RWPE2 (cell line): Measurements from ENCODE around the gene SDCBP2.

Experiments
- ATAC-seq: fragments of 200-7000 bp; cut with Tn5 transposase; 3 replicates; pipeline ENCODE4 v1.9.1; 2021; ENCODE audit warnings: low read depth
- DNase-seq: peaks from one replicate; pipeline ENCODE4 v3.0.0-alpha.2; 2020; ENCODE audit warnings: low spot score
- H3K27ac ChIP-seq: fragments of 450-650 bp; 2 replicates; pipeline ENCODE4 v1.5.1; 2017; ENCODE audit warnings: mild to moderate bottlenecking; ENCODE audit not compliant: poor library complexity, severe bottlenecking
- H3K27me3 ChIP-seq: fragments of 250-450 bp; sonication (Bioruptor Pico); 2 replicates; pipeline ENCODE4 v1.5.1; 2021; ENCODE audit warnings: mild to moderate bottlenecking, moderate library complexity; ENCODE audit not compliant: insufficient read depth, poor library complexity, severe bottlenecking
- H3K36me3 ChIP-seq: fragments of 250-450 bp; sonication (Bioruptor Pico); 2 replicates; pipeline ENCODE4 v1.5.1; 2020; ENCODE audit warnings: low read depth, mild to moderate bottlenecking, moderate library complexity
- H3K4me1 ChIP-seq: fragments of 250-450 bp; sonication (Bioruptor Pico); 2 replicates; pipeline ENCODE4 v1.5.1; 2021; ENCODE audit warnings: mild to moderate bottlenecking, moderate library complexity; ENCODE audit not compliant: insufficient read depth, poor library complexity, severe bottlenecking
- H3K4me3 ChIP-seq: fragments of 250-450 bp; sonication (Bioruptor Pico); 2 replicates; pipeline ENCODE4 v1.5.1; 2021; ENCODE audit warnings: mild to moderate bottlenecking, moderate library complexity; ENCODE audit not compliant: severe bottlenecking
- H3K9me3 ChIP-seq: fragments of 250-450 bp; sonication (Bioruptor Pico); 2 replicates; pipeline ENCODE4 v1.5.1; 2021; ENCODE audit warnings: mild to moderate bottlenecking, moderate library complexity; ENCODE audit not compliant: severe bottlenecking
- CTCF ChIP-seq: fragments of 450-650 bp; IDR thresholded peaks from one replicate; pipeline ENCODE4 v1.5.1; 2017; ENCODE audit warnings: mild to moderate bottlenecking, moderate library complexity; ENCODE audit not compliant: poor library complexity, severe bottlenecking

The SDCBP2 gene

GRCh38 chr20:1319462-1319861 lies 9.5 kb downstream of the SDCBP2 start:
- no peaks in the 10 kb centered on the region for H3K9me3 ChIP-seq
- no peaks in the 10 kb centered on the region for H3K27me3 ChIP-seq
- DNase-seq (no peak), ATAC-seq (no peak)
- H3K4me3 ChIP-seq = no peak overlapping the region
- peaks cover 14% of the 10 kb centered on the region for H3K4me1 ChIP-seq
- H3K36me3 ChIP-seq = no peaks in the 10 kb centered on the region
- TF ChIP-seq CTCF = no peak
- no peak overlapping the region for H3K27ac ChIP-seq

GRCh38 chr20:1319051-1319450 lies 9.9 kb downstream of the SDCBP2 start:
- Histone ChIP-seq H3K36me3 (no peaks in the 10 kb centered on the region), H3K27me3 (no peaks in the 10 kb centered on the region), H3K4me3 (no peak overlapping the region), H3K27ac (no peak overlapping the region), H3K9me3 (no peaks in the 10 kb centered on the region), H3K4me1 (peaks cover 13% of the 10 kb centered on the region)
- DNase-seq = no peak
- ATAC-seq = no peak
- TF ChIP-seq CTCF = no peak

- Histone ChIP-seq H3K27ac (no peak overlapping the region), H3K4me3 (no peak overlapping the region), H3K4me1 (peaks cover 9% of the 10 kb centered on the region), H3K36me3 (no peaks in the 10 kb centered on the region), H3K9me3 (no peaks in the 10 kb centered on the region), H3K27me3 (no peaks in the 10 kb centered on the region)
- ATAC-seq = no peak
- TF ChIP-seq CTCF = no peak
- DNase-seq = no peak
Measured at GRCh38 chr20:1317545-1318255, 11.2 kb downstream of the SDCBP2 start.

GRCh38 chr20:1315804-1316203 lies 13.1 kb downstream of the SDCBP2 start:
- Histone ChIP-seq H3K4me3 (no peak overlapping the region), H3K9me3 (no peaks in the 10 kb centered on the region), H3K27ac (no peak overlapping the region), H3K4me1 (peaks cover 3% of the 10 kb centered on the region), H3K36me3 (no peaks in the 10 kb centered on the region), H3K27me3 (no peaks in the 10 kb centered on the region)
- ATAC-seq = no peak
- DNase-seq = no peak
- TF ChIP-seq CTCF = no peak

- ATAC-seq = peak; percentile 71
- Histone ChIP-seq H3K36me3 (no peaks in the 10 kb centered on the region), H3K9me3 (no peaks in the 10 kb centered on the region), H3K27me3 (no peaks in the 10 kb centered on the region), H3K4me3 (no peak overlapping the region), H3K27ac (no peak overlapping the region), H3K4me1 (peaks cover 3% of the 10 kb centered on the region)
- no peak for DNase-seq
- peak; percentile 99 for TF ChIP-seq CTCF
Measured at GRCh38 chr20:1313236-1313964, 15.5 kb downstream of the SDCBP2 start.
